H1 (cell line): ENCODE measurements around the gene OR13J1. TPM values are rescaled to one million over a fixed set of nuclear protein-coding genes. Genes with fewer than 3 reads are reported as not detected.

Experiments used
- CTCF ChIA-PET: fragments of 300-600 bp; sonication (Branson Sonifier 250); formaldehyde crosslinking; loops from one replicate; lab custom pipeline; 2021; ENCODE audit not compliant: partially characterized antibody; lab: Charles Lee
- POLR2A ChIA-PET: fragments of 300-600 bp; sonication (Branson Sonifier 250); formaldehyde crosslinking; loops from one replicate; lab custom pipeline; 2021; ENCODE audit warnings: inconsistent platforms; ENCODE audit not compliant: partially characterized antibody; lab: Charles Lee
- DNase-seq, 2 experiments: peaks; one replicate each; pipeline versions ENCODE4 v3.0.0 to v3.0.0-alpha.2; 2010 to 2022; ENCODE audit warnings: low spot score in 2 of 2, low read depth in 1 of 2, mixed read lengths in 1 of 2
- FAIRE-seq: peaks from 2 replicates; lab custom pipeline; 2011; peaks lifted over from hg19 to GRCh38; lab: Jason Lieb, UNC
- H2AFZ ChIP-seq: 2 replicates; pipeline ENCODE4 v1.8.1; 2012; ENCODE audit warnings: low read length, inconsistent platforms
- H2AK5ac ChIP-seq: 2 replicates; pipeline ENCODE4 v1.6.1; 2013; ENCODE audit warnings: low read depth, low read length
- H2BK120ac ChIP-seq: replicated peaks from 2 replicates; pipeline ENCODE3; 2013; ENCODE audit warnings: low read depth, low read length, inconsistent platforms
- H2BK12ac ChIP-seq: 2 replicates; pipeline ENCODE4 v1.6.1; 2013; ENCODE audit warnings: low read depth, low read length
- H2BK15ac ChIP-seq: 2 replicates; pipeline ENCODE4 v1.6.1; 2013; ENCODE audit warnings: low read length
- H2BK20ac ChIP-seq: 2 replicates; pipeline ENCODE4 v1.6.1; 2013; ENCODE audit warnings: low read length
- H2BK5ac ChIP-seq: 2 replicates; pipeline ENCODE4 v1.6.1; 2013; ENCODE audit warnings: low read depth, low read length
- H3K14ac ChIP-seq: 2 replicates; pipeline ENCODE4 v1.6.1; 2013; ENCODE audit warnings: inconsistent platforms; ENCODE audit not compliant: insufficient read length
- H3K18ac ChIP-seq: 2 replicates; pipeline ENCODE4 v1.6.1; 2013; ENCODE audit warnings: low read length; ENCODE audit errors: extremely low read depth
- H3K23ac ChIP-seq: 2 replicates; pipeline ENCODE4 v1.6.1; 2013; ENCODE audit warnings: inconsistent platforms; ENCODE audit not compliant: insufficient read length
- H3K23me2 ChIP-seq: 2 replicates; pipeline ENCODE4 v1.6.1; 2013; ENCODE audit warnings: low read depth, low read length
- H3K27ac ChIP-seq: 2 replicates; pipeline ENCODE4 v1.6.1; 2011; ENCODE audit warnings: low read depth, low read length, inconsistent platforms
- H3K27me3 ChIP-seq, 4 experiments: replicated peaks in 1 of 4; 1 replicate in 1 of 4; 2 replicates in 3 of 4; pipeline versions ENCODE4 v1.6.1 to v1.8.1; 2011 to 2013; ENCODE audit warnings: low read length in 3 of 4, mild to moderate bottlenecking in 3 of 4, inconsistent platforms in 2 of 4, mixed read lengths in 2 of 4, moderate library complexity in 1 of 4; ENCODE audit not compliant: control insufficient read depth in 3 of 4, insufficient read depth in 3 of 4; ENCODE audit errors: extremely low read depth in 1 of 4
- H3K36me3 ChIP-seq, 4 experiments: 2 replicates each; pipeline versions ENCODE4 v1.6.1 to v1.8.1; 2011 to 2013; ENCODE audit warnings: mild to moderate bottlenecking in 4 of 4, low read length in 3 of 4, moderate library complexity in 2 of 4, control low read depth in 1 of 4, inconsistent platforms in 1 of 4; ENCODE audit not compliant: insufficient read depth in 4 of 4, control insufficient read depth in 2 of 4
- H3K4ac ChIP-seq: replicated peaks from 2 replicates; pipeline ENCODE3; 2013; ENCODE audit warnings: low read length, low read depth, mixed read lengths, inconsistent platforms; ENCODE audit not compliant: insufficient read length
- H3K4me1 ChIP-seq, 4 experiments: replicated peaks in 1 of 4; 1 replicate in 1 of 4; 2 replicates in 3 of 4; pipeline versions ENCODE4 v1.6.1 to v1.8.1; 2011 to 2013; ENCODE audit warnings: low read length in 3 of 4, inconsistent platforms in 2 of 4, mixed read lengths in 1 of 4; ENCODE audit not compliant: insufficient read depth in 4 of 4, control insufficient read depth in 3 of 4
- H3K4me2 ChIP-seq, 2 experiments: 2 replicates each; pipeline versions ENCODE4 v1.6.1 to v1.8.1; 2011 to 2013; ENCODE audit warnings: low read depth in 2 of 2, low read length in 2 of 2, control low read depth in 1 of 2, inconsistent platforms in 1 of 2, mild to moderate bottlenecking in 1 of 2; ENCODE audit not compliant: insufficient read depth in 1 of 2
- H3K4me3 ChIP-seq, 4 experiments: fragments of 200-600, 300-600 bp in 1 of 4; sonication (generic), shearing (Covaris generic), sonication (Bioruptor Twin) in 1 of 4; 2 replicates each; pipeline versions ENCODE4 v1.5.1 to v1.8.1; 2011 to 2016; ENCODE audit warnings: low read length in 4 of 4, low read depth in 3 of 4, control low read depth in 2 of 4, inconsistent platforms in 2 of 4, mild to moderate bottlenecking in 2 of 4, mixed read lengths in 1 of 4, moderate library complexity in 1 of 4; ENCODE audit not compliant: insufficient read depth in 2 of 4; ENCODE audit errors: extremely low read depth in 1 of 4
- H3K56ac ChIP-seq: replicated peaks from 2 replicates; pipeline ENCODE3; 2013; ENCODE audit warnings: low read depth, mild to moderate bottlenecking, mixed read lengths, low read length, inconsistent platforms; ENCODE audit not compliant: insufficient read length
- H3K79me1 ChIP-seq: 2 replicates; pipeline ENCODE4 v1.6.1; 2013; ENCODE audit warnings: low read depth, low read length, control low read depth
- H3K79me2 ChIP-seq, 2 experiments: 2 replicates each; pipeline versions ENCODE4 v1.6.1 to v1.8.1; 2012 to 2013; ENCODE audit warnings: low read length in 2 of 2, mild to moderate bottlenecking in 2 of 2, inconsistent platforms in 1 of 2; ENCODE audit not compliant: insufficient read depth in 2 of 2, control insufficient read depth in 1 of 2
- H3K9ac ChIP-seq, 4 experiments: replicated peaks in 1 of 4; 1 replicate in 1 of 4; 2 replicates in 3 of 4; pipeline versions ENCODE4 v1.6.1 to v1.8.1; 2011 to 2013; ENCODE audit warnings: low read depth in 3 of 4, low read length in 3 of 4, control low read depth in 2 of 4, mild to moderate bottlenecking in 2 of 4, moderate library complexity in 2 of 4, inconsistent platforms in 1 of 4; ENCODE audit errors: extremely low read depth in 1 of 4
- H3K9me3 ChIP-seq, 2 experiments: 2 replicates each; pipeline versions ENCODE4 v1.6.1 to v1.8.1; 2012 to 2013; ENCODE audit warnings: mild to moderate bottlenecking in 2 of 2, moderate library complexity in 2 of 2, control low read depth in 1 of 2, inconsistent platforms in 1 of 2, low read depth in 1 of 2, low read length in 1 of 2, mixed read lengths in 1 of 2; ENCODE audit not compliant: insufficient read depth in 2 of 2
- H4K20me1 ChIP-seq, 2 experiments: replicated peaks in 1 of 2; 2 replicates each; pipeline versions ENCODE3 to v1.8.1; 2011 to 2013; ENCODE audit warnings: inconsistent platforms in 2 of 2, low read length in 2 of 2, mild to moderate bottlenecking in 1 of 2; ENCODE audit not compliant: insufficient read depth in 2 of 2, control insufficient read depth in 1 of 2
- H4K5ac ChIP-seq: 2 replicates; pipeline ENCODE4 v1.6.1; 2013; ENCODE audit warnings: low read length, low read depth, mixed read lengths, inconsistent platforms; ENCODE audit not compliant: insufficient read length
- H4K8ac ChIP-seq: 2 replicates; pipeline ENCODE4 v1.8.0; 2013; ENCODE audit warnings: mild to moderate bottlenecking, moderate library complexity, low read length, inconsistent platforms; ENCODE audit not compliant: insufficient read depth; ENCODE audit errors: extremely low read depth
- H4K91ac ChIP-seq: replicated peaks from 2 replicates; pipeline ENCODE3; 2013; ENCODE audit warnings: low read length, mixed read lengths, inconsistent platforms; ENCODE audit not compliant: insufficient read length
- FOSL1 ChIP-seq: IDR thresholded peaks from 2 replicates; pipeline ENCODE4 v1.6.1; 2011; ENCODE audit warnings: mild to moderate bottlenecking, low read depth, low read length, moderate library complexity; ENCODE audit not compliant: insufficient read depth
- HDAC2 ChIP-seq, 2 experiments: fragments of 300-600 bp in 1 of 2; sonication (generic) in 1 of 2; IDR thresholded peaks; 2 replicates each; pipeline ENCODE4 v1.6.1; 2011 to 2012; ENCODE audit warnings: low read depth in 2 of 2, low read length in 2 of 2, mild to moderate bottlenecking in 2 of 2, moderate library complexity in 2 of 2, borderline replicate concordance in 1 of 2, inconsistent platforms in 1 of 2
- HDAC6 ChIP-seq: IDR thresholded peaks from one replicate; pipeline ENCODE4 v1.7.1; 2012; ENCODE audit warnings: low read depth, mild to moderate bottlenecking, inconsistent platforms, low read length, moderate library complexity
- WGBS, 2 experiments: shearing (Covaris generic) in 1 of 2; methylation state at CpG; one replicate each; pipeline versions ENCODE4 v1.1.6 to v1.1.7; 2013 to 2015; ENCODE audit warnings: low lambda C conversion rate in 2 of 2, mixed read lengths in 2 of 2, inconsistent platforms in 1 of 2, low coverage in 1 of 2, missing lambda C conversion rate in 1 of 2; ENCODE audit not compliant: insufficient replicate concordance in 2 of 2, insufficient coverage in 1 of 2, insufficient read length in 1 of 2; ENCODE audit errors: extremely low coverage in 1 of 2, missing lambda C conversion rate in 1 of 2; 5-methylcytosine and 5-hydroxymethylcytosine counted together
- polyA plus RNA-seq, 7 experiments: library from polyadenylated mRNA; depleted of rRNA in 3 of 7; stranded (reverse) in 5 of 7; unstranded in 2 of 7; fragments of >200 nt in 5 of 7; fragments of 200-250 nt in 2 of 7; gene quantifications; 1 replicate in 5 of 7; 2 replicates in 1 of 7; 4 replicates in 1 of 7; pipeline versions ENCODE4 v1.2.1 to v1.2.3, GENCODE V29; 2011 to 2013; ENCODE audit warnings: missing spikeins in 2 of 7, mixed read lengths in 2 of 7
- total RNA-seq: library from RNA; stranded (reverse); fragmentation: NEBNext Ultra II Directional; extraction: Animal tissue kit (Norgen Biotek cat#: 25700); gene quantifications from 2 replicates; pipeline ENCODE4 v1.2.1, GENCODE V29; 2021

OR13J1 gene
- total and polyA plus RNA-seq, 2 of the 8 experiments (the other 6 are each of a cell fraction or from before 2014, with no cell fraction given) = not detected

GRCh38 chr9:35856882-35857281, 13.3 kb downstream of the OR13J1 start:
- H2BK20ac ChIP-seq = no peak overlapping the region
- ChIA-PET CTCF (interaction anchor here (0.5 to 5.9 kb wide), 10 partner anchors 13 to 478 kb away, joined by 3 to 31 read pairs (median 8); no protein-coding TSS in a partner anchor), POLR2A (interaction anchor here (0.6 to 3.0 kb wide), 5 partner anchors 7 to 1613 kb away, joined by 3 to 14 read pairs (median 4); no protein-coding TSS in a partner anchor)
- no peak overlapping the region for H3K18ac ChIP-seq
- no peak overlapping the region for H2AFZ ChIP-seq
- no peak overlapping the region for H3K9ac ChIP-seq
- H2AK5ac ChIP-seq = no peak overlapping the region
- H4K5ac ChIP-seq = no peak overlapping the region
- H3K23ac ChIP-seq = no peak overlapping the region
- H2BK120ac ChIP-seq = no peak overlapping the region
- H3K56ac ChIP-seq = no peak overlapping the region
- no peak overlapping the region for H2BK15ac ChIP-seq
- H4K20me1 ChIP-seq = peaks cover 0 to 2% of the 10 kb centered on the region in 2 experiments
- DNase-seq (peak in 1 of 2 experiments; percentile 17), FAIRE-seq (no peak)
- peaks cover 0 to 4% (median 1%) of the 10 kb centered on the region in 4 experiments; a peak in 2 of 8 replicates for H3K36me3 ChIP-seq
- no peak overlapping the region for H3K4me3 ChIP-seq
- no peaks in the 10 kb centered on the region; the same call in 1 of the 2 replicates for H3K23me2 ChIP-seq
- no peak overlapping the region for H3K27ac ChIP-seq
- H3K79me1 ChIP-seq = no peaks in the 10 kb centered on the region
- no peak overlapping the region for H4K8ac ChIP-seq
- no peaks in the 10 kb centered on the region for H3K79me2 ChIP-seq
- no peak overlapping the region for H2BK12ac ChIP-seq
- TF ChIP-seq FOSL1 = no peak
- TF ChIP-seq HDAC2 (IDR thresholded peaks at IDR 0.05; ENCODE audit: borderline replicate concordance in 1 of 2, low read depth in 2 of 2, low read length in 2 of 2) = no peak
- no peak for TF ChIP-seq HDAC6
- no peak overlapping the region for H2BK5ac ChIP-seq
- H3K4me2 ChIP-seq = no peak overlapping the region
- no peaks in the 10 kb centered on the region for H3K9me3 ChIP-seq
- H4K91ac ChIP-seq = no peak overlapping the region
- WGBS, 2 experiments = 86% methylated on average over 5 of the region's 5 CpGs; no CpG with 5 or more reads in 1 of the 2 experiments
- no peak overlapping the region for H3K4ac ChIP-seq
- no peaks in the 10 kb centered on the region for H3K27me3 ChIP-seq
- no peaks in the 10 kb centered on the region for H3K4me1 ChIP-seq
- H3K14ac ChIP-seq = no peak overlapping the region
